ENCODE measurements around the gene WIPF3.

WIPF3 gene

GRCh38 chr7:29809533-29810155, 3.3 kb downstream of the WIPF3 start:
- DNase-seq (ENCODE audit: low spot score), result no peak

GRCh38 chr7:29810297-29810696, 4.0 kb downstream of the WIPF3 start:
- no peak for DNase-seq (ENCODE audit: low spot score)

- no peak for DNase-seq (ENCODE audit: low spot score)
These were observed 4.6 kb downstream of the WIPF3 start for GRCh38 chr7:29810813-29811482.

- no peak for DNase-seq (ENCODE audit: low spot score)
These were observed 5.3 kb downstream of the WIPF3 start for GRCh38 chr7:29811586-29811985.

GRCh38 chr7:29812185-29812876, 6.0 kb downstream of the WIPF3 start:
- DNase-seq (ENCODE audit: low spot score), result no peak

- no peak for DNase-seq (ENCODE audit: low spot score)
These were observed 9.1 kb downstream of the WIPF3 start for GRCh38 chr7:29815181-29816105.

GRCh38 chr7:29818308-29818707, 12.0 kb downstream of the WIPF3 start:
- no peak for DNase-seq (ENCODE audit: low spot score)

- DNase-seq (ENCODE audit: low spot score), result no peak
These were observed 19.6 kb downstream of the WIPF3 start for GRCh38 chr7:29825775-29826529.

- DNase-seq (ENCODE audit: low spot score), result no peak
These were observed 20.2 kb downstream of the WIPF3 start for GRCh38 chr7:29826530-29826822.

GRCh38 chr7:29826904-29827303, 20.6 kb downstream of the WIPF3 start:
- DNase-seq (ENCODE audit: low spot score), result no peak

- DNase-seq (ENCODE audit: low spot score), result no peak
These were observed 25.4 kb downstream of the WIPF3 start for GRCh38 chr7:29831705-29832104.

- no peak for DNase-seq (ENCODE audit: low spot score)
These were observed 27.6 kb downstream of the WIPF3 start for GRCh38 chr7:29833929-29834328.

GRCh38 chr7:29835718-29836117, 29.4 kb downstream of the WIPF3 start:
- DNase-seq (ENCODE audit: low spot score), result no peak

- no peak for DNase-seq (ENCODE audit: low spot score)
These were observed 33.0 kb downstream of the WIPF3 start for GRCh38 chr7:29839302-29839701.

- DNase-seq (ENCODE audit: low spot score), result no peak
These were observed 33.6 kb downstream of the WIPF3 start for GRCh38 chr7:29839921-29840320.

GRCh38 chr7:29840701-29841100, 34.4 kb downstream of the WIPF3 start:
- no peak for DNase-seq (ENCODE audit: low spot score)

GRCh38 chr7:29841926-29842701, 35.8 kb downstream of the WIPF3 start:
- DNase-seq (ENCODE audit: low spot score), result no peak

- no peak for DNase-seq (ENCODE audit: low spot score)
These were observed 36.8 kb downstream of the WIPF3 start for GRCh38 chr7:29843093-29843492.

- no peak for DNase-seq (ENCODE audit: low spot score)
These were observed 37.4 kb downstream of the WIPF3 start for GRCh38 chr7:29843726-29844125.

GRCh38 chr7:29844559-29844958, 38.3 kb downstream of the WIPF3 start:
- no peak for DNase-seq (ENCODE audit: low spot score)

GRCh38 chr7:29847496-29847895, 41.2 kb downstream of the WIPF3 start:
- DNase-seq (ENCODE audit: low spot score), result no peak

All from kidney capillary endothelial cell (primary cell).